ENCODE data around the gene TMEM150A.
"Not testable (repeated sequence)": the region's sequence is repeated elsewhere in the genome, so short reads cannot be mapped to it uniquely, and the experiment has no call there.

Gene TMEM150A

DNA sequence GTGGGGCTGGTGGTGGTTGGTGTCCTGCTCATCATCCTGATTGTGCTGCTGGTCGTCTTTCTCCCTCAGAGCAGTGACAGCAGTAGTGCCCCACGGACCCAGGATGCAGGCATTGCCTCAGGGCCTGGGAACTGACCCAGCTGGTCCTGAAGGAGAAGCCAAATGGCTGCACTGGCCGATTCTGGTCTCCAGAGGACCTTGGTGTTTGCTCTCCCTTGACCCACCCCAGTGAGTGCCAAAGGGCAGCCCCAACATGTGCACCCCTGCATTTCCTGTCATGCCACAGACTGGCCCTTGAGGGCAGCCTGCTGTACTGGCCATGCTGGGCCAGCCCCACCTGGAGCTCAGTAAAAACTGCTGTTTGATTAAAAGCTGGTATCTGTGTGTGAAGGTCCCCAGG, 9.5 kb downstream of the TMEM150A start:
- TF ChIP-seq, protein P1, sequence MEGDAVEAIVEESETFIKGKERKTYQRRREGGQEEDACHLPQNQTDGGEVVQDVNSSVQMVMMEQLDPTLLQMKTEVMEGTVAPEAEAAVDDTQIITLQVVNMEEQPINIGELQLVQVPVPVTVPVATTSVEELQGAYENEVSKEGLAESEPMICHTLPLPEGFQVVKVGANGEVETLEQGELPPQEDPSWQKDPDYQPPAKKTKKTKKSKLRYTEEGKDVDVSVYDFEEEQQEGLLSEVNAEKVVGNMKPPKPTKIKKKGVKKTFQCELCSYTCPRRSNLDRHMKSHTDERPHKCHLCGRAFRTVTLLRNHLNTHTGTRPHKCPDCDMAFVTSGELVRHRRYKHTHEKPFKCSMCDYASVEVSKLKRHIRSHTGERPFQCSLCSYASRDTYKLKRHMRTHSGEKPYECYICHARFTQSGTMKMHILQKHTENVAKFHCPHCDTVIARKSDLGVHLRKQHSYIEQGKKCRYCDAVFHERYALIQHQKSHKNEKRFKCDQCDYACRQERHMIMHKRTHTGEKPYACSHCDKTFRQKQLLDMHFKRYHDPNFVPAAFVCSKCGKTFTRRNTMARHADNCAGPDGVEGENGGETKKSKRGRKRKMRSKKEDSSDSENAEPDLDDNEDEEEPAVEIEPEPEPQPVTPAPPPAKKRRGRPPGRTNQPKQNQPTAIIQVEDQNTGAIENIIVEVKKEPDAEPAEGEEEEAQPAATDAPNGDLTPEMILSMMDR (IDR thresholded peaks at IDR 0.05) = no peak
- Histone ChIP-seq H3K9me3 (no peaks in the 10 kb centered on the region), H3K4me1 (ENCODE audit: control insufficient read depth in 1 of 2, insufficient read depth in 1 of 2, low read depth in 1 of 2, low read length in 1 of 2) (peaks cover 53 to 69% of the 10 kb centered on the region in 2 experiments), H3K27me3 (no peaks in the 10 kb centered on the region), H3K36me3 (peaks cover 15% of the 10 kb centered on the region), H3K4me3 (ENCODE audit: low read depth in 1 of 2, low read length in 1 of 2) (no peak overlapping the region), H3K27ac (no peak overlapping the region)

- not testable (repeated sequence) for H3K27ac ChIP-seq; H3K36me3 ChIP-seq; H3K4me3 ChIP-seq (ENCODE audit: low read depth in 1 of 2, low read length in 1 of 2); H3K9me3 ChIP-seq; H3K27me3 ChIP-seq
- H3K4me1 ChIP-seq (ENCODE audit: control insufficient read depth in 1 of 2, insufficient read depth in 1 of 2, low read depth in 1 of 2, low read length in 1 of 2) = peaks cover 60 to 76% of the 10 kb centered on the region in 2 experiments
These were observed 10.2 kb downstream of the TMEM150A start for GRCh38 chr2:85592299-85592698.

- no peaks in the 10 kb centered on the region for H3K9me3 ChIP-seq
- peaks cover 1% of the 10 kb centered on the region for H3K36me3 ChIP-seq
- TF ChIP-seq, protein P1 (IDR thresholded peaks at IDR 0.05) = no peak
- H3K4me3 ChIP-seq (ENCODE audit: low read depth in 1 of 2, low read length in 1 of 2) = no peak overlapping the region
- no peaks in the 10 kb centered on the region for H3K27me3 ChIP-seq
- H3K4me1 ChIP-seq (ENCODE audit: control insufficient read depth in 1 of 2, insufficient read depth in 1 of 2, low read depth in 1 of 2, low read length in 1 of 2) = peaks cover 60 to 76% of the 10 kb centered on the region in 2 experiments
- peak overlapping the region; percentile 79 for H3K27ac ChIP-seq
These were observed 10.9 kb downstream of the TMEM150A start for GRCh38 chr2:85591563-85591962.

DNA sequence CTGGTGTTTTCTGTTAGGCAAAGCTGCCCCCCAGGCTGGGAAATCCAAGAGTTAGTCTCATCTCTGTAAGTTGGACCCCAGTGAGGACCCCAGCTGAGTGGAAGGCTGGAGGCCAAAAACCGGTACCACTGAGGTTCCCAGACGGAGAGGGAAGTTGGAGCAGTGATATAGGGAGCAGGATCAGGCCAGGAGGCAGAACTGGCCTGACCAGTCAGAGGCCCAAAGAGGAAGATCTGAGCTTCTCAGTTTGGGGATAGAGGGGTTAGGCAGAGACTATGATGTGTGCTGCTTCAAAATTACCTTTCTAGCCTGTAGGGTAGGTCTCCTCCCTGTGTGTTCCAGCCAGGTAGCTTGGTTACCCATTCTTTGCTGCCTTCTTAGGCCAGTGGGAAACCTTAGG, 11.5 kb downstream of the TMEM150A start:
- Histone ChIP-seq H3K4me1 (ENCODE audit: control insufficient read depth in 1 of 2, insufficient read depth in 1 of 2, low read depth in 1 of 2, low read length in 1 of 2) (peaks cover 60 to 76% of the 10 kb centered on the region in 2 experiments), H3K9me3 (no peaks in the 10 kb centered on the region), H3K36me3 (no peaks in the 10 kb centered on the region), H3K27ac (peak overlapping the region; percentile 79), H3K4me3 (ENCODE audit: low read depth in 1 of 2, low read length in 1 of 2) (peak overlapping the region in 1 of 2 experiments; percentile 15), H3K27me3 (no peaks in the 10 kb centered on the region)
- TF ChIP-seq, protein P1 (IDR thresholded peaks at IDR 0.05) = no peak

- Histone ChIP-seq H3K27me3 (no peaks in the 10 kb centered on the region), H3K4me3 (ENCODE audit: low read depth in 1 of 2, low read length in 1 of 2) (peak overlapping the region in 1 of 2 experiments; percentile 15), H3K9me3 (no peaks in the 10 kb centered on the region), H3K4me1 (ENCODE audit: control insufficient read depth in 1 of 2, insufficient read depth in 1 of 2, low read depth in 1 of 2, low read length in 1 of 2) (peaks cover 67 to 81% of the 10 kb centered on the region in 2 experiments), H3K27ac (peak overlapping the region; percentile 79), H3K36me3 (no peaks in the 10 kb centered on the region)
- TF ChIP-seq, protein P1 (IDR thresholded peaks at IDR 0.05) = no peak
These were observed 12.3 kb downstream of the TMEM150A start for GRCh38 chr2:85589982-85590791.

- H3K4me1 ChIP-seq (ENCODE audit: control insufficient read depth in 1 of 2, insufficient read depth in 1 of 2, low read depth in 1 of 2, low read length in 1 of 2) = peaks cover 67 to 81% of the 10 kb centered on the region in 2 experiments
These were observed 13.3 kb downstream of the TMEM150A start for GRCh38 chr2:85589181-85589580.

More at GRCh38 chr2:85589181-85589580, 13.3 kb downstream of the TMEM150A start:
- Histone ChIP-seq H3K27me3 (no peaks in the 10 kb centered on the region), H3K4me3 (ENCODE audit: low read depth in 1 of 2, low read length in 1 of 2) (no peak overlapping the region), H3K36me3 (no peaks in the 10 kb centered on the region), H3K9me3 (no peaks in the 10 kb centered on the region), H3K27ac (peak overlapping the region; percentile 79)
- TF ChIP-seq, protein P1 (IDR thresholded peaks at IDR 0.05) = no peak

Measured in neutrophil (primary cell).